ENCODE results near the gene SLC35G6. TPM values are rescaled to one million over a fixed set of nuclear protein-coding genes. Genes with fewer than 3 reads are reported as not detected.

SLC35G6 gene
- total RNA-seq, 1 donor from 2014 or later = not detected

- Mint-ChIP-seq H3K4me3 (no peak overlapping the region), H3K4me1 (ENCODE audit: unreplicated experiment) (no peaks in the 10 kb centered on the region), H3K9me3 (no peaks in the 10 kb centered on the region), H3K36me3 (peaks cover 31% of the 10 kb centered on the region), H3K27ac (no peak overlapping the region), H3K27me3 (no peaks in the 10 kb centered on the region)
- no peak for TF ChIP-seq CTCF (conservative IDR thresholded peaks at IDR 0.05)
- DNase-seq (ENCODE audit: extremely low spot score, unreplicated experiment) = no peak
Measured at GRCh38 chr17:7509937-7510336, 28.7 kb downstream of the SLC35G6 start.

GRCh38 chr17:7511108-7511507, 29.9 kb downstream of the SLC35G6 start:
- Mint-ChIP-seq H3K4me1 (ENCODE audit: unreplicated experiment) (no peaks in the 10 kb centered on the region), H3K27ac (peak overlapping the region; percentile 26), H3K4me3 (no peak overlapping the region), H3K36me3 (peaks cover 27% of the 10 kb centered on the region), H3K9me3 (no peaks in the 10 kb centered on the region), H3K27me3 (no peaks in the 10 kb centered on the region)
- TF ChIP-seq CTCF (conservative IDR thresholded peaks at IDR 0.05) = no peak
- no peak for DNase-seq (ENCODE audit: extremely low spot score, unreplicated experiment)

GRCh38 chr17:7512105-7512504, 30.9 kb downstream of the SLC35G6 start:
- Mint-ChIP-seq H3K27ac (no peak overlapping the region), H3K4me1 (ENCODE audit: unreplicated experiment) (no peaks in the 10 kb centered on the region), H3K4me3 (no peak overlapping the region), H3K9me3 (no peaks in the 10 kb centered on the region), H3K27me3 (no peaks in the 10 kb centered on the region), H3K36me3 (peaks cover 21% of the 10 kb centered on the region)
- no peak for DNase-seq (ENCODE audit: extremely low spot score, unreplicated experiment)
- no peak for TF ChIP-seq CTCF (conservative IDR thresholded peaks at IDR 0.05)

DNA sequence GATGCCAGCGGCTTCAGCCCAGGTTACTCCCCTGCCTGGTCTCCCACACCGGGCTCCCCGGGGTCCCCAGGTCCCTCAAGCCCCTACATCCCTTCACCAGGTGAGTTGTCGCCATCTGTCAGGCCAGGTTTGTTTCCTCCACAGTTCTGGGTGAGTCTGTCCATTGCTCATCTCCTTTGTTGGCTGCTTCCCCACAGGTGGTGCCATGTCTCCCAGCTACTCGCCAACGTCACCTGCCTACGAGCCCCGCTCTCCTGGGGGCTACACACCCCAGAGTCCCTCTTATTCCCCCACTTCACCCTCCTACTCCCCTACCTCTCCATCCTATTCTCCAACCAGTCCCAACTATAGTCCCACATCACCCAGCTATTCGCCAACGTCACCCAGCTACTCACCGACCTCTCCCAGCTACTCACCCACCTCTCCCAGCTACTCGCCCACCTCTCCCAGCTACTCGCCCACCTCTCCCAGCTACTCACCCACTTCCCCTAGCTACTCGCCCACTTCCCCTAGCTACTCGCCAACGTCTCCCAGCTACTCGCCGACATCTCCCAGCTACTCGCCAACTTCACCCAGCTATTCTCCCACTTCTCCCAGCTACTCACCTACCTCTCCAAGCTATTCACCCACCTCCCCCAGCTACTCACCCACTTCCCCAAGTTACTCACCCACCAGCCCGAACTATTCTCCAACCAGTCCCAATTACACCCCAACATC, 31.7 kb downstream of the SLC35G6 start:
- H3K4me1 Mint-ChIP-seq (ENCODE audit: unreplicated experiment) = no peaks in the 10 kb centered on the region
- H3K36me3 Mint-ChIP-seq = peaks cover 19% of the 10 kb centered on the region
- H3K9me3 Mint-ChIP-seq = no peaks in the 10 kb centered on the region
- no peaks in the 10 kb centered on the region for H3K27me3 Mint-ChIP-seq
- H3K4me3 Mint-ChIP-seq = no peak overlapping the region
- no peak for TF ChIP-seq CTCF (conservative IDR thresholded peaks at IDR 0.05)
- H3K27ac Mint-ChIP-seq = no peak overlapping the region
- no peak for DNase-seq (ENCODE audit: extremely low spot score, unreplicated experiment)

GRCh38 chr17:7513850-7514419, 32.7 kb downstream of the SLC35G6 start:
- TF ChIP-seq CTCF (conservative IDR thresholded peaks at IDR 0.05) = no peak
- peaks cover 15% of the 10 kb centered on the region for H3K36me3 Mint-ChIP-seq
- H3K9me3 Mint-ChIP-seq = no peaks in the 10 kb centered on the region
- no peaks in the 10 kb centered on the region for H3K4me1 Mint-ChIP-seq (ENCODE audit: unreplicated experiment)
- no peak overlapping the region for H3K27ac Mint-ChIP-seq
- no peaks in the 10 kb centered on the region for H3K27me3 Mint-ChIP-seq
- H3K4me3 Mint-ChIP-seq = no peak overlapping the region
- DNase-seq (ENCODE audit: extremely low spot score, unreplicated experiment) = no peak

Measured in type B pancreatic cell (in vitro differentiated cells).